K562 (cell line): ENCODE data around the gene ZNF679. TPM values are rescaled to one million over a fixed set of nuclear protein-coding genes. Genes with fewer than 3 reads are reported as not detected.

Source experiments
- ATAC-seq: fragments of 200-7000 bp; cut with Tn5 transposase; 3 replicates; pipeline ENCODE4 v1.9.1; 2020; ENCODE audit warnings: moderate library complexity
- BruUV-seq: library from RNA; stranded (reverse); fragments of 400-500 nt; replicated peaks from 2 replicates; lab custom pipeline; 2021; lab: Mats Ljungman, UMichigan
- CTCF ChIA-PET: fragments of 300-600 bp; formaldehyde crosslinking; extraction: SDS; loops from one replicate; lab custom pipeline; 2021; ENCODE audit warnings: low intra/inter-chr PET ratio; lab: Yijun Ruan, JAX
- POLR2A ChIA-PET: fragments of 300-600, 350-650 bp; sonication (Branson Sonifier 250); formaldehyde crosslinking; extraction: SDS; loops from one replicate; lab custom pipeline; 2021; ENCODE audit warnings: antibody characterized with exemption, inconsistent platforms; lab: Yijun Ruan, JAX
- DNase-seq, 4 experiments: peaks; one replicate each; pipeline versions ENCODE4 v3.0.0 to v3.0.0-alpha.2; 2011 to 2018; ENCODE audit warnings: low spot score in 3 of 4, mixed read lengths in 3 of 4; ENCODE audit errors: extremely low read depth in 1 of 4
- FAIRE-seq: peaks from 2 replicates; lab custom pipeline; 2011; peaks lifted over from hg19 to GRCh38; lab: Jason Lieb, UNC
- H2AFZ ChIP-seq: 2 replicates; pipeline ENCODE4 v1.6.0; 2011; ENCODE audit warnings: low read depth, low read length, control low read depth, inconsistent platforms
- H3K27ac ChIP-seq: fragments of 200-600 bp; 3 replicates; pipeline ENCODE4 v1.8.0; 2011; ENCODE audit warnings: low read depth, mild to moderate bottlenecking, control low read depth, inconsistent platforms, low read length, moderate library complexity, mixed read lengths; ENCODE audit errors: extremely low read depth
- H3K27me3 ChIP-seq, 2 experiments: fragments of 300-600 bp in 1 of 2; 2 replicates in 1 of 2; 3 replicates in 1 of 2; pipeline versions ENCODE4 v1.6.0 to v1.8.0; 2011; ENCODE audit warnings: inconsistent platforms in 2 of 2, low read length in 2 of 2, mild to moderate bottlenecking in 1 of 2, mixed read lengths in 1 of 2, moderate library complexity in 1 of 2; ENCODE audit not compliant: control insufficient read depth in 2 of 2, insufficient read depth in 2 of 2
- H3K36me3 ChIP-seq: fragments of 300-600 bp; 3 replicates; pipeline ENCODE4 v1.8.0; 2011; ENCODE audit warnings: mild to moderate bottlenecking, low read length, inconsistent platforms; ENCODE audit not compliant: control insufficient read depth, insufficient read depth
- H3K4me1 ChIP-seq, 2 experiments: fragments of 200-600 bp in 1 of 2; replicated peaks in 1 of 2; 2 replicates in 1 of 2; 3 replicates in 1 of 2; pipeline versions ENCODE4 v1.5.1 to v1.8.0; 2011; ENCODE audit warnings: inconsistent platforms in 2 of 2, low read length in 2 of 2, mild to moderate bottlenecking in 1 of 2, mixed read lengths in 1 of 2, moderate library complexity in 1 of 2; ENCODE audit not compliant: control insufficient read depth in 2 of 2, insufficient read depth in 2 of 2
- H3K4me2 ChIP-seq: 2 replicates; pipeline ENCODE4 v1.6.1; 2011; ENCODE audit warnings: low read length, control low read depth, inconsistent platforms, mixed read lengths; ENCODE audit not compliant: insufficient read depth
- H3K4me3 ChIP-seq: fragments of 200-600 bp; sonication (generic), shearing (Covaris generic); 2 replicates; pipeline ENCODE4 v1.5.1; 2016; ENCODE audit warnings: control low read depth, inconsistent platforms
- H3K79me2 ChIP-seq: fragments of 200-600 bp; 3 replicates; pipeline ENCODE4 v1.8.0; 2011; ENCODE audit warnings: low read length, inconsistent platforms; ENCODE audit not compliant: control insufficient read depth, insufficient read depth
- H3K9ac ChIP-seq, 2 experiments: 2 replicates each; pipeline versions ENCODE4 v1.6.0 to v1.6.1; 2011; ENCODE audit warnings: low read depth in 2 of 2, low read length in 2 of 2, control low read depth in 1 of 2, inconsistent platforms in 1 of 2, mild to moderate bottlenecking in 1 of 2, mixed read lengths in 1 of 2; ENCODE audit not compliant: insufficient read depth in 1 of 2
- H3K9me1 ChIP-seq: one replicate; pipeline ENCODE4 v1.6.0; 2011; ENCODE audit warnings: inconsistent platforms, mild to moderate bottlenecking, low read length, moderate library complexity; ENCODE audit not compliant: control insufficient read depth, insufficient read depth
- H3K9me3 ChIP-seq: replicated peaks from 2 replicates; pipeline ENCODE4 v1.5.1; 2011; ENCODE audit warnings: low read depth, low read length, inconsistent platforms; ENCODE audit not compliant: control insufficient read depth, insufficient read depth
- H4K20me1 ChIP-seq: replicated peaks from 2 replicates; pipeline ENCODE4 v1.6.1; 2011; ENCODE audit warnings: low read length, inconsistent platforms, mixed read lengths; ENCODE audit not compliant: control insufficient read depth, insufficient read depth
- BHLHE40 ChIP-seq: IDR thresholded peaks from 2 replicates; pipeline ENCODE4 v1.6.1; 2011; ENCODE audit warnings: low read length, improper control_type of control experiment
- E2F5 ChIP-seq: sonication (generic); formaldehyde crosslinking; IDR thresholded peaks from 2 replicates; pipeline ENCODE4 v1.8.0; 2022; ENCODE audit warnings: mild to moderate bottlenecking, missing genetic modification reagents
- ETS2 ChIP-seq: IDR thresholded peaks from 2 replicates; pipeline ENCODE4 v1.6.1; 2016; ENCODE audit warnings: borderline replicate concordance, missing genetic modification characterization, mild to moderate bottlenecking, moderate library complexity, missing compliant biosample characterization; ENCODE audit not compliant: poor library complexity, severe bottlenecking
- KLF10 ChIP-seq: fragments of 250-450 bp; sonication (Bioruptor Pico); IDR thresholded peaks from 2 replicates; pipeline ENCODE4 v1.6.1; 2021; ENCODE audit warnings: matching md5 sums
- NR2C1 ChIP-seq, 2 experiments: fragments of 450-650 bp; IDR thresholded peaks; 2 replicates each; pipeline ENCODE4 v1.6.1; 2017; ENCODE audit warnings: mild to moderate bottlenecking in 2 of 2, antibody characterized with exemption in 1 of 2, inconsistent platforms in 1 of 2, missing compliant biosample characterization in 1 of 2, missing genetic modification characterization in 1 of 2
- SFPQ ChIP-seq: fragments of 200-400 bp; formaldehyde crosslinking; IDR thresholded peaks from 2 replicates; pipeline ENCODE4 v1.6.1; 2017; ENCODE audit warnings: mild to moderate bottlenecking, low read depth, low read length, moderate library complexity
- ZFX ChIP-seq: sonication (generic); formaldehyde crosslinking; IDR thresholded peaks from 2 replicates; pipeline ENCODE4 v1.8.0; 2022; ENCODE audit warnings: mild to moderate bottlenecking, missing genetic modification reagents, moderate library complexity
- ZNF133 ChIP-seq: fragments of 250-450 bp; sonication (Bioruptor Pico); IDR thresholded peaks from 2 replicates; pipeline ENCODE4 v1.4.0; 2020; ENCODE audit warnings: mild to moderate bottlenecking
- ZNF449 ChIP-seq: fragments of 250-450 bp; sonication (Bioruptor Pico); IDR thresholded peaks from 2 replicates; pipeline ENCODE4 v1.8.0; 2022; ENCODE audit warnings: moderate library complexity, mild to moderate bottlenecking, inconsistent platforms
- ZNF717 ChIP-seq: fragments of 250-450 bp; sonication (Bioruptor Pico); IDR thresholded peaks from 2 replicates; pipeline ENCODE4 v1.5.0; 2021
- ZNF785 ChIP-seq: fragments of 250-450 bp; sonication (Bioruptor Pico); IDR thresholded peaks from 2 replicates; pipeline ENCODE4 v1.4.0; 2020; ENCODE audit warnings: mild to moderate bottlenecking
- ZNF830 ChIP-seq: fragments of 250-450 bp; sonication (Bioruptor Pico); IDR thresholded peaks from 2 replicates; pipeline ENCODE4 v1.5.0; 2021; ENCODE audit warnings: mild to moderate bottlenecking
- WGBS: fragments of 100-300 bp; shearing (Covaris generic); methylation state at CpG from one replicate; pipeline ENCODE4 v1.1.6; 2016; ENCODE audit warnings: low coverage, mixed read lengths; ENCODE audit not compliant: insufficient coverage; ENCODE audit errors: missing lambda C conversion rate; 5-methylcytosine and 5-hydroxymethylcytosine counted together
- in situ Hi-C: fragments of 300-500 bp; cut with MboI; formaldehyde crosslinking; loops from 4 replicates; pipeline ENCODE4 v1.15.0; 2018; ENCODE audit warnings: inconsistent platforms, mixed read lengths
- intact Hi-C: fragments of 100-400 bp; cut with micrococcal nuclease; formaldehyde crosslinking; loops from 2 replicates; pipeline ENCODE4 v1.14.2; 2022
- polyA plus RNA-seq, 8 experiments: library from polyadenylated mRNA; depleted of rRNA in 4 of 8; stranded (reverse) in 5 of 8; unstranded in 3 of 8; fragments of >200 nt; fragmentation: Nextera tagmentation in 2 of 8; fragmentation: Illumina TruSeq in 1 of 8; extraction: Ambion mirVana in 2 of 8; extraction: Trizol in 1 of 8; gene quantifications; 2 replicates each; pipeline versions ENCODE4 v1.2.1 to v1.2.3, GENCODE V29; 2011 to 2014; ENCODE audit warnings: inconsistent platforms in 1 of 8, missing spikeins in 1 of 8
- total RNA-seq, 7 experiments: library from RNA; depleted of rRNA in 6 of 7; stranded (reverse); fragments of >200 nt in 6 of 7; fragmentation: Illumina TruSeq in 2 of 7; extraction: Trizol in 2 of 7; gene quantifications; 2 replicates each; pipeline versions ENCODE4 v1.2.1 to v1.2.3, GENCODE V29; 2011 to 2021; ENCODE audit warnings: low replicate concordance in 1 of 7

The ZNF679 gene
- total and polyA plus RNA-seq, 9 of the 15 experiments (the other 6 are each of a cell fraction or from before 2014, with no cell fraction given) = not detected

- DNase-seq (no peak), FAIRE-seq (no peak), ATAC-seq (peak; percentile 9)
- Histone ChIP-seq H3K4me2 (peak overlapping the region; percentile 76), H3K79me2 (no peaks in the 10 kb centered on the region), H3K4me1 (peaks cover 0 to 3% of the 10 kb centered on the region in 2 experiments; a peak in 3 of 5 replicates), H3K9me1 (no peaks in the 10 kb centered on the region), H3K27me3 (no peaks in the 10 kb centered on the region), H4K20me1 (no peaks in the 10 kb centered on the region), H3K36me3 (no peaks in the 10 kb centered on the region), H3K4me3 (peak overlapping the region; percentile 37), H2AFZ (peak overlapping the region; percentile 78), H3K9ac (peak overlapping the region in 1 of 2 experiments; percentile 91; a peak in 3 of 4 replicates), H3K27ac (peak overlapping the region; percentile 54; the same call in 2 of the 3 replicates), H3K9me3 (no peaks in the 10 kb centered on the region)
- TF ChIP-seq ZNF785 (CRISPR knock-in tag) = no peak
- peak; percentile 37; the same call in 1 of the 2 replicates for TF ChIP-seq ZFX (CRISPR knock-in tag)
- intact Hi-C loops = loop anchor here (5.0 to 10.0 kb wide), 2 partner anchors 319 to 463 kb away; no protein-coding TSS in a partner anchor
- no TSS peak for BruUV-seq
- in situ Hi-C loops = no loop called here
- CTCF ChIA-PET = no interaction called here
- POLR2A ChIA-PET = interaction anchor here (0.5 kb wide), 1 partner anchor 160 kb away, joined by 3 read pairs; no protein-coding TSS in a partner anchor
- WGBS = 6% methylated on average over 7 of the region's 7 CpGs
Measured at GRCh38 chr7:64308016-64308270, 79.7 kb downstream of the ZNF679 start.

- BruUV-seq = no TSS peak
- H3K36me3 ChIP-seq = no peaks in the 10 kb centered on the region
- H3K27me3 ChIP-seq = no peaks in the 10 kb centered on the region
- H3K9ac ChIP-seq = no peak overlapping the region
- H3K4me2 ChIP-seq = no peak overlapping the region
- in situ Hi-C loops = no loop called here
- ATAC-seq = no peak
- FAIRE-seq = no peak
- DNase-seq = no peak
- peaks cover 16% of the 10 kb centered on the region for H3K79me2 ChIP-seq
- WGBS = 27% methylated on average over 3 of the region's 3 CpGs
- no peak overlapping the region for H3K4me3 ChIP-seq
- ChIA-PET POLR2A (interaction anchor here (0.6 kb wide), 1 partner anchor 1085 kb away, joined by 4 read pairs; no protein-coding TSS in a partner anchor), CTCF (no interaction called here)
- no peaks in the 10 kb centered on the region for H3K9me1 ChIP-seq
- H3K9me3 ChIP-seq = no peaks in the 10 kb centered on the region
- H2AFZ ChIP-seq = no peak overlapping the region
- intact Hi-C loops = no loop called here
- H3K4me1 ChIP-seq = peaks cover 0 to 3% of the 10 kb centered on the region in 2 experiments; a peak in 3 of 5 replicates
- no peak overlapping the region for H3K27ac ChIP-seq
- no peaks in the 10 kb centered on the region for H4K20me1 ChIP-seq
- TF ChIP-seq ZNF830 (CRISPR knock-in tag) (no peak), E2F5 (CRISPR knock-in tag) (no peak), ETS2 (tag) (no peak), NR2C1 (IDR thresholded peaks at IDR 0.05) (no peak), NR2C1 (tag; IDR thresholded peaks at IDR 0.05) (no peak), BHLHE40 (no peak), ZNF717 (CRISPR knock-in tag) (no peak), ZNF449 (CRISPR knock-in tag) (no peak), SFPQ (no peak), KLF10 (no peak), ZNF133 (CRISPR knock-in tag) (no peak)
Measured at GRCh38 chr7:64310426-64310825, 82.2 kb downstream of the ZNF679 start.
